MG63 (cell line): ENCODE measurements around the gene CTNNA3. TPM values are rescaled to one million over a fixed set of nuclear protein-coding genes. Genes with fewer than 3 reads are reported as not detected.

Experiments used
- DNase-seq: peaks from one replicate; pipeline ENCODE4 v3.0.0-alpha.2; 2020
- H3K27me3 ChIP-seq: fragments of 250-450 bp; sonication (Bioruptor Pico); 2 replicates; pipeline ENCODE4 v1.5.1; 2020; ENCODE audit warnings: mild to moderate bottlenecking, moderate library complexity
- H3K36me3 ChIP-seq: fragments of 250-450 bp; sonication (Bioruptor Pico); 2 replicates; pipeline ENCODE4 v1.5.1; 2020; ENCODE audit warnings: mild to moderate bottlenecking, moderate library complexity
- H3K4me3 ChIP-seq: fragments of 250-450 bp; sonication (Bioruptor Pico); 2 replicates; pipeline ENCODE4 v1.5.1; 2020; ENCODE audit warnings: mild to moderate bottlenecking, moderate library complexity
- H3K9me3 ChIP-seq: fragments of 250-450 bp; sonication (Bioruptor Pico); 2 replicates; pipeline ENCODE4 v1.5.1; 2020; ENCODE audit warnings: mild to moderate bottlenecking, moderate library complexity
- total RNA-seq: library from RNA; depleted of rRNA; stranded (reverse); fragments of >200 nt; shearing (Covaris generic); gene quantifications from 2 replicates; pipeline ENCODE4 v1.2.3, GENCODE V29; 2014; ENCODE audit warnings: low replicate concordance

CTNNA3 gene
- total RNA-seq, 1 experiment from 2014 or later, result not detected

GRCh38 chr10:66843396-66843795 lies 852.6 kb downstream of the CTNNA3 start:
- no peak for DNase-seq

GRCh38 chr10:66842867-66843266 lies 853.1 kb downstream of the CTNNA3 start:
- DNase-seq, result no peak
- H3K4me3 ChIP-seq, result no peak overlapping the region
- H3K36me3 ChIP-seq, result no peaks in the 10 kb centered on the region
- no peaks in the 10 kb centered on the region for H3K9me3 ChIP-seq
- 0 out of 2 replicates have a peak, but pooled peaks cover 2% of the 10 kb centered on the region for H3K27me3 ChIP-seq

More at GRCh38 chr10:66843396-66843795, 852.6 kb downstream of the CTNNA3 start:
- H3K27me3 ChIP-seq, result 0 out of 2 replicates have a peak, but pooled peaks cover 2% of the 10 kb centered on the region
- no peak overlapping the region for H3K4me3 ChIP-seq
- no peaks in the 10 kb centered on the region for H3K9me3 ChIP-seq
- H3K36me3 ChIP-seq, result no peaks in the 10 kb centered on the region

GRCh38 chr10:66842371-66842770 lies 853.6 kb downstream of the CTNNA3 start:
- DNase-seq, result no peak
- Histone ChIP-seq H3K9me3 (no peaks in the 10 kb centered on the region), H3K27me3 (0 out of 2 replicates have a peak, but pooled peaks cover 2% of the 10 kb centered on the region), H3K4me3 (no peak overlapping the region), H3K36me3 (no peaks in the 10 kb centered on the region)

GRCh38 chr10:66838656-66839055 lies 857.3 kb downstream of the CTNNA3 start:
- Histone ChIP-seq H3K36me3 (no peaks in the 10 kb centered on the region), H3K9me3 (no peaks in the 10 kb centered on the region), H3K27me3 (0 out of 2 replicates have a peak, but pooled peaks cover 2% of the 10 kb centered on the region), H3K4me3 (no peak overlapping the region)
- no peak for DNase-seq

DNA sequence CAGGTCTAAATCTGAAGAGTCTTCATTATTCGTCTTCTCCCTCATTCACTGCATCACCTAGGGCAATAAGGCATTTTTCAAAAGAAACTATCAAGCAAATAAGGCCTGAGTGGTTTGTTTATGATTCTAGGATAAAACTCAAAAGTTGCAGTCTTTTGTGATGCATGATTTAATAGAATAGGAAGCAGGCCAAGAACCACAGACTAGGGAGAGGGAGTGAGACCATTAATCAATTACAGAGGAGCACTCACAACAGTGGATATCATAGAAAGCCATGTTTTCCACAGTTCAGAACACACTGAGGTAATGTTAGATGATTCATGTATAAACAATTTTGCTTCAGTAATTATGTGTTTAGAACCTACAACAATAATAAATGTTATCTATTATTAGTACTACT lies 858.0 kb downstream of the CTNNA3 start:
- H3K36me3 ChIP-seq, result no peaks in the 10 kb centered on the region
- no peak for DNase-seq
- H3K9me3 ChIP-seq, result no peaks in the 10 kb centered on the region
- H3K4me3 ChIP-seq, result no peak overlapping the region
- 0 out of 2 replicates have a peak, but pooled peaks cover 2% of the 10 kb centered on the region for H3K27me3 ChIP-seq

GRCh38 chr10:66837335-66837734 lies 858.7 kb downstream of the CTNNA3 start:
- Histone ChIP-seq H3K9me3 (no peaks in the 10 kb centered on the region), H3K4me3 (no peak overlapping the region), H3K27me3 (0 out of 2 replicates have a peak, but pooled peaks cover 2% of the 10 kb centered on the region), H3K36me3 (no peaks in the 10 kb centered on the region)
- no peak for DNase-seq

- no peak overlapping the region for H3K4me3 ChIP-seq
- no peaks in the 10 kb centered on the region for H3K9me3 ChIP-seq
- no peaks in the 10 kb centered on the region for H3K36me3 ChIP-seq
- no peak for DNase-seq
- 0 out of 2 replicates have a peak, but pooled peaks cover 2% of the 10 kb centered on the region for H3K27me3 ChIP-seq
These were observed 859.2 kb downstream of the CTNNA3 start for GRCh38 chr10:66836771-66837170.

DNA sequence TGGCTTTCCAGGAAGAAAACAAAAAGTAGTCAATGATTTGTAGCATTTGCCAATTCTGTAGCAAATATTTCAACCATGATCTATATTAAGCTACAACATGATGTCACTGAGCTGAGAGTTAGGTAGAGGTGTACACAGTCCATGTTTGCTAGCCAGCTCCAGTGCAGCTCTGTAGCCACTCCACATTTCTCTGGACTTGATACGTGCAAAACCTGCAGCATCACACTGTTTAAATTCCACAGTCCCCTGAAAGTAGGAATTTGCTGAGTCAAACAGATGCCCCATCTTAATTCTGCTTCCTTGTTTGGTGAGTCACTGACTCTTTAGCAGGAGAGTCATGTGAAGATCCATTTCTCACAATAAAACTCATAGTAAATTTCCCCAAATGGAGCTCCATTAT lies 859.9 kb downstream of the CTNNA3 start:
- Histone ChIP-seq H3K4me3 (no peak overlapping the region), H3K36me3 (no peaks in the 10 kb centered on the region), H3K9me3 (no peaks in the 10 kb centered on the region), H3K27me3 (0 out of 2 replicates have a peak, but pooled peaks cover 2% of the 10 kb centered on the region)
- DNase-seq, result no peak

DNA sequence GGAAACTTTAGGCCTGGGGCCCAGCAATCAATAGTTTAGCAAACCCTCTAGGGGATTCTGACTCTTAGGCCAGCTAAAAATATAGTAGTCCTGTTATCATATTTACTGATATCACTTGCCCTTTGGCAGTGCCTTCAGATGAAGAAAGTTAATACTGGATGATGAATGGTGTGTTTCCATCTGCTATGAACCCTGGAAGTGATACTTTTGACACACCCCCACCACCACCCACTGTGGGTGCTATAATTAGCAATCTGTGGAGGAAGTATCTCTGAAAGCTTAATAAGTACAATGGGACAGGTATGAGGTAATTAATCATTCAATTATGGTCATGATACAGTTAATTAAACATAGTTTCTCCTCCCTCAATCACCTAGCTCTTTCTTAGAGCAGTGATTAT lies 860.6 kb downstream of the CTNNA3 start:
- no peak for DNase-seq
- H3K9me3 ChIP-seq, result no peaks in the 10 kb centered on the region
- H3K27me3 ChIP-seq, result no peaks in the 10 kb centered on the region
- H3K36me3 ChIP-seq, result no peaks in the 10 kb centered on the region
- no peak overlapping the region for H3K4me3 ChIP-seq

DNA sequence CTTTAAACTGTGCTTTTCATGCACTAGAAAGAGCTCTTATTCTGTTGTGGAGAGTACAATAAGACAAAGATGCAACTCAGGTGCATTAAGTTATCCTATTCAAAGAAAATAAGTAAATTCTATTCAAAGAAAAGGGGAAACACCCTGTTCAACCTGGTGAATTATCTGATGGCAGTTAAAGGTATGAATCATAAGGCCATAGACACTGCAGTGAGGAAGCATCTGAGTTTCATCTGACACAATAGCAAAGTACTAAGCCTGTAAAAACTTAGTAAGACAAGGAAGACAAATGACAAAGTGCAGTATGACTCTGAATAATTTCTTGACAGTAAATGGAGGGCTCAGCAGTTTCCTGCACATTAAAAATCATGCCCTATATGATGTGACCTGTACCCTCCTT lies 861.2 kb downstream of the CTNNA3 start:
- H3K9me3 ChIP-seq, result no peaks in the 10 kb centered on the region
- DNase-seq, result no peak
- no peak overlapping the region for H3K4me3 ChIP-seq
- H3K36me3 ChIP-seq, result no peaks in the 10 kb centered on the region
- H3K27me3 ChIP-seq, result no peaks in the 10 kb centered on the region

GRCh38 chr10:66833861-66834260 lies 862.1 kb downstream of the CTNNA3 start:
- Histone ChIP-seq H3K9me3 (no peaks in the 10 kb centered on the region), H3K36me3 (no peaks in the 10 kb centered on the region), H3K4me3 (no peak overlapping the region), H3K27me3 (no peaks in the 10 kb centered on the region)
- DNase-seq, result no peak

GRCh38 chr10:66832781-66833422 lies 863.1 kb downstream of the CTNNA3 start:
- Histone ChIP-seq H3K4me3 (no peak overlapping the region), H3K36me3 (no peaks in the 10 kb centered on the region), H3K9me3 (no peaks in the 10 kb centered on the region), H3K27me3 (no peaks in the 10 kb centered on the region)
- DNase-seq, result no peak

GRCh38 chr10:66828957-66829356 lies 867.0 kb downstream of the CTNNA3 start:
- no peaks in the 10 kb centered on the region for H3K27me3 ChIP-seq
- H3K36me3 ChIP-seq, result no peaks in the 10 kb centered on the region
- DNase-seq, result no peak

GRCh38 chr10:66827353-66827752 lies 868.6 kb downstream of the CTNNA3 start:
- no peak for DNase-seq
- H3K4me3 ChIP-seq, result no peak overlapping the region
- H3K9me3 ChIP-seq, result no peaks in the 10 kb centered on the region
- no peaks in the 10 kb centered on the region for H3K36me3 ChIP-seq
- no peaks in the 10 kb centered on the region for H3K27me3 ChIP-seq

More at GRCh38 chr10:66828957-66829356, 867.0 kb downstream of the CTNNA3 start:
- no peaks in the 10 kb centered on the region for H3K9me3 ChIP-seq
- no peak overlapping the region for H3K4me3 ChIP-seq

DNA sequence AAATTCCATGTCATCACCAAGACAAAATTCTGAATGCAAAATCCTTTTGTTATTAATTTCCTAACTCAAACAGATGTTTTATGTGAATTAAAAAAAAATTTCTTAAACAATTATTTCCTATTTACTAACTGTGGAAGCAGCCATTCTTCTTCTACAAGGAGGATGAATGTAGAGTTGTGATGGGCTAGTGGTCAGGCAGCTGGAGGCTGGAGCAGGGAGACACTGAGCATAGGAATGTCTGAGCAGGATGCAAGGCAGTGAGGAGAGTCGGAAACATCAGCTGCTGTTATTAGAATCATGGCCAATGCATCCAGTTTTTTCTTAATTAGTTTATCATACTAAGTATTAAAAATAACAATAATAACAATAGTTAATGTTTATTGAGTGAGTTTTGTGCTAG lies 872.7 kb downstream of the CTNNA3 start:
- DNase-seq, result no peak
- Histone ChIP-seq H3K36me3 (no peaks in the 10 kb centered on the region), H3K9me3 (no peaks in the 10 kb centered on the region), H3K27me3 (no peaks in the 10 kb centered on the region), H3K4me3 (no peak overlapping the region)

GRCh38 chr10:66822801-66823200 lies 873.2 kb downstream of the CTNNA3 start:
- no peak overlapping the region for H3K4me3 ChIP-seq
- no peaks in the 10 kb centered on the region for H3K9me3 ChIP-seq
- no peak for DNase-seq

GRCh38 chr10:66819691-66820090 lies 876.3 kb downstream of the CTNNA3 start:
- Histone ChIP-seq H3K4me3 (no peak overlapping the region), H3K9me3 (no peaks in the 10 kb centered on the region), H3K27me3 (no peaks in the 10 kb centered on the region), H3K36me3 (no peaks in the 10 kb centered on the region)
- DNase-seq, result no peak

More at GRCh38 chr10:66822801-66823200, 873.2 kb downstream of the CTNNA3 start:
- Histone ChIP-seq H3K36me3 (no peaks in the 10 kb centered on the region), H3K27me3 (no peaks in the 10 kb centered on the region)

GRCh38 chr10:66813122-66813521 lies 882.9 kb downstream of the CTNNA3 start:
- no peaks in the 10 kb centered on the region for H3K36me3 ChIP-seq

More at GRCh38 chr10:66813122-66813521, 882.9 kb downstream of the CTNNA3 start:
- no peaks in the 10 kb centered on the region for H3K9me3 ChIP-seq
- no peak for DNase-seq
- no peak overlapping the region for H3K4me3 ChIP-seq
- peaks cover 2% of the 10 kb centered on the region; the same call in 1 of the 2 replicates for H3K27me3 ChIP-seq
